VCaP (cell line): ENCODE data around the gene FARSB.

ENCODE experiments used
- H3K27ac ChIP-seq: fragments of 450-650 bp; 2 replicates; pipeline ENCODE4 v1.5.1; 2017
- TF ChIP-seq, protein P1 (sequence below): fragments of 450-650 bp; conservative IDR thresholded peaks from 2 replicates; pipeline ENCODE4 v1.5.1; 2017; ENCODE audit warnings: mild to moderate bottlenecking, moderate library complexity

Gene FARSB

GRCh38 chr2:222690564-222691200, 34.8 kb upstream of the FARSB start:
- TF ChIP-seq, protein P1, sequence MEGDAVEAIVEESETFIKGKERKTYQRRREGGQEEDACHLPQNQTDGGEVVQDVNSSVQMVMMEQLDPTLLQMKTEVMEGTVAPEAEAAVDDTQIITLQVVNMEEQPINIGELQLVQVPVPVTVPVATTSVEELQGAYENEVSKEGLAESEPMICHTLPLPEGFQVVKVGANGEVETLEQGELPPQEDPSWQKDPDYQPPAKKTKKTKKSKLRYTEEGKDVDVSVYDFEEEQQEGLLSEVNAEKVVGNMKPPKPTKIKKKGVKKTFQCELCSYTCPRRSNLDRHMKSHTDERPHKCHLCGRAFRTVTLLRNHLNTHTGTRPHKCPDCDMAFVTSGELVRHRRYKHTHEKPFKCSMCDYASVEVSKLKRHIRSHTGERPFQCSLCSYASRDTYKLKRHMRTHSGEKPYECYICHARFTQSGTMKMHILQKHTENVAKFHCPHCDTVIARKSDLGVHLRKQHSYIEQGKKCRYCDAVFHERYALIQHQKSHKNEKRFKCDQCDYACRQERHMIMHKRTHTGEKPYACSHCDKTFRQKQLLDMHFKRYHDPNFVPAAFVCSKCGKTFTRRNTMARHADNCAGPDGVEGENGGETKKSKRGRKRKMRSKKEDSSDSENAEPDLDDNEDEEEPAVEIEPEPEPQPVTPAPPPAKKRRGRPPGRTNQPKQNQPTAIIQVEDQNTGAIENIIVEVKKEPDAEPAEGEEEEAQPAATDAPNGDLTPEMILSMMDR, result peak; percentile 99
- peak overlapping the region; percentile 10; the same call in 1 of the 2 replicates for H3K27ac ChIP-seq

GRCh38 chr2:222689322-222689721, 33.4 kb upstream of the FARSB start:
- no peak overlapping the region for H3K27ac ChIP-seq
- TF ChIP-seq, protein P1, result no peak

GRCh38 chr2:222688917-222689316, 33.0 kb upstream of the FARSB start:
- H3K27ac ChIP-seq, result no peak overlapping the region
- TF ChIP-seq, protein P1, result no peak

- TF ChIP-seq, protein P1, result no peak
Observed at GRCh38 chr2:222686086-222686750, 30.3 kb upstream of the FARSB start.

DNA sequence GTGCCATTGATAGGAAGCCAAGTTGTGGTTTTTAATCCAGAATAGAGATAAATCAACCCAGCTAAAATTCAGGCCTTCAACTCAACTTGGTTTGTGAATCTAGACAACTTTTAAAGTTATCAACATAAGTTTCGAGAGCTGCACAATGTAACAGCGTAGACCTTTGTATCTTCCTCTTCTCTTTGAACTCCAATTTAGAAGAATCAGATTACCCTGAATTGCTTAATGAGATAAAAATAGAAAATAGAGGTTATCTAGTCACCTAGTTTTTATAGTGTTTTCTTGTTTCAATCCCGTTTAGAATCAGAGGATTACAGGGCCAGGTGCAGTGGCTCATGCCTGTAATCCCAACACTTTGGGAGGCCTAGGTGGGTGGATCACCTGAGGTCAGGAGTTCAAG, 27.9 kb upstream of the FARSB start:
- TF ChIP-seq, protein P1, result no peak

More at GRCh38 chr2:222686086-222686750, 30.3 kb upstream of the FARSB start:
- H3K27ac ChIP-seq, result no peak overlapping the region

GRCh38 chr2:222677981-222678380, 22.1 kb upstream of the FARSB start:
- TF ChIP-seq, protein P1, result no peak
- no peak overlapping the region for H3K27ac ChIP-seq

More for the DNA sequence above, 27.9 kb upstream of the FARSB start:
- no peak overlapping the region for H3K27ac ChIP-seq

GRCh38 chr2:222673883-222674282, 18.0 kb upstream of the FARSB start:
- TF ChIP-seq, protein P1, result no peak
- no peak overlapping the region for H3K27ac ChIP-seq
